SK-N-MC (cell line): ENCODE results near the gene TIMP2.
A peak's percentile ranks its signal among the peaks of the same experiment; 100 is the strongest.

Experiments used
- DNase-seq: peaks from one replicate; pipeline ENCODE4 v3.0.0-alpha.2; 2011; ENCODE audit warnings: low read depth, low spot score
- H3K27ac ChIP-seq: fragments of 200-600 bp; sonication (generic); 2 replicates; pipeline ENCODE4 v1.5.1; 2016; ENCODE audit warnings: mixed run types
- H3K36me3 ChIP-seq: fragments of 200-600 bp; sonication (generic); 2 replicates; pipeline ENCODE4 v1.6.1; 2017; ENCODE audit warnings: antibody characterized with exemption, low read length, mixed read lengths; ENCODE audit not compliant: insufficient read depth
- H3K4me3 ChIP-seq: fragments of 200-600 bp; sonication (generic); 2 replicates; pipeline ENCODE4 v1.5.1; 2016
- H3K9ac ChIP-seq: fragments of 200-600 bp; sonication (generic); 2 replicates; pipeline ENCODE4 v1.8.0; 2017; ENCODE audit warnings: mixed run types, mixed read lengths; ENCODE audit not compliant: insufficient read length
- H3K9me3 ChIP-seq: fragments of 200-600 bp; sonication (generic); 2 replicates; pipeline ENCODE4 v1.6.1; 2017; ENCODE audit warnings: low read depth, mild to moderate bottlenecking, antibody characterized with exemption, low read length, moderate library complexity, mixed read lengths
- EZH2 ChIP-seq: fragments of 200-600 bp; sonication (generic); IDR thresholded peaks from one replicate; pipeline ENCODE4 v1.6.1; 2017; ENCODE audit warnings: antibody characterized with exemption
- FOXP2 ChIP-seq: optimal IDR thresholded peaks from 2 replicates; pipeline ENCODE3; 2011; ENCODE audit warnings: mild to moderate bottlenecking, moderate library complexity; ENCODE audit not compliant: insufficient read depth; ENCODE audit errors: extremely low read length, control extremely low read depth
- POLR2AphosphoS5 ChIP-seq: IDR thresholded peaks from 2 replicates; pipeline ENCODE4 v1.6.1; 2012; ENCODE audit warnings: mild to moderate bottlenecking, low read depth, low read length, borderline replicate concordance

The TIMP2 gene

GRCh38 chr17:78820841-78821240 lies 104.3 kb downstream of the TIMP2 start:
- DNase-seq, result no peak
- no peaks in the 10 kb centered on the region for H3K9me3 ChIP-seq
- H3K27ac ChIP-seq, result peak overlapping the region; percentile 40; the same call in 1 of the 2 replicates
- H3K9ac ChIP-seq, result no peak overlapping the region
- TF ChIP-seq FOXP2, result no peak
- TF ChIP-seq EZH2, result no peak
- TF ChIP-seq POLR2AphosphoS5, result no peak
- H3K36me3 ChIP-seq, result peaks cover 83% of the 10 kb centered on the region
- no peak overlapping the region for H3K4me3 ChIP-seq

DNA sequence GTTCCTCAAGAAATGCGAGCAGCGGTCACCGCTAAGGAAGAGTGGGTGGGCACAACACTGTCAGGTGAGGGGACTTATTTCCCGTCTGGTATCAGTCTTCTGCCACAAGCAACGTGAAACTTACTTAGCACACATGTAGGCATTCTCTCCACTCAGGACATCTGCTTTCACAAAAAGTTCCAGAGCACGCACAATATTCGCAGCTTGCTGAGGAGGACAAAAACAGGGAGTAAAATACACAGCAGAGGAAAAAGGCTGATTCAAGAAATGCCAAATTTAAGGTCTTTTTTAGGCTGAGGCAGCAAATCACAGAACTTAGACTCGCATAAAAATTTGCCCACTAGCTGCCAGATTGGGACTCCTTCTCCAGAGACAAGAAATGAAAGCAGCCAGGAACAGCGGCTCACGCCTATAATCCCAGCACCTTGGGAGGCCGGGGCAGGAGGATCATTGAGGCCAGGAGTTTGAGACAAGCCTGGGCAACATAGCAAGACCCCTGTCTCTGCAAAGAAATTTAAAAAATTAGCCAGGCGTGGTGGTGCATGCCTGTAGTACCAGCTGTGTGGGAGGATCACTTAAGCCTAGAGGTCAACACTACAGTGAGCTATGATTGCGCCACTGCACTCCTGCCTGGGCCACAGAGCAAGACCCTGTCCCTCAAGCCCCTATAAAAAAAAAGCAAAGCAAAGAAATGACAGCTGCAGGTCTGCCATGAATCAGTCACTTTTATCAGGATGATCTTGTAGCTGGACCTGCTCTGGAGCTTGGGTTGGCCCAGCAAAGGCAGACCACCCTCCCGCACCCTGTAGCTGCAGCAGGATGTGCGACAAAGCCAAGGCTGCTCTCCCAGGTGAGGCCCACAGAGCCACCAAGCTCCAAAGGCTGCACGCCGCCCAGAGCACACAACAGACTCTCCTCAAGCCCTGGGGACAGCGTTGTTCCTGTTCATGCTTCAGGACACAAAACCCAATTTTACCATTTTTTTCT lies 105.1 kb downstream of the TIMP2 start:
- H3K27ac ChIP-seq, result peak overlapping the region; percentile 89
- TF ChIP-seq FOXP2 (no peak), POLR2AphosphoS5 (no peak), EZH2 (no peak)
- no peaks in the 10 kb centered on the region for H3K9me3 ChIP-seq
- H3K36me3 ChIP-seq, result peaks cover 87% of the 10 kb centered on the region
- no peak overlapping the region for H3K4me3 ChIP-seq
- H3K9ac ChIP-seq, result no peak overlapping the region
- DNase-seq, result no peak

DNA sequence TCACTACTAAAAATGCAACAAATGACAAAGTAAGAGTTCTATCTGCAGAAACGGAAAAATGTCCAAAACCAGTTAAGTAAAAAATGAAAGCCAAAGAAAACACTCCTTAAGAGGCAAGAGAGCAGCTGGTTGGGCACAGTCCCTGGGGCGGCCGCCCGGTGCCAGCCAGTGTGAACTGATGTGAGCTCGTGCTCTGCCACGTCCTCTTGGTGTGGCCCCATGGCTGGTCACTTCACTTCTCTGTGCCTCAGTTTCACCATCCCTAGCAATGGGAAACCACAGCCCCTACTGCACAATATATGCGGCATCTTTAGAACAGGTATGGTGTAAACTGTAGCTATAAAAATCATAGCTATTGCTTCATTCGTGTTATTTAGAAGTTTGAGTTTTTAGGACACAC lies 105.8 kb downstream of the TIMP2 start:
- Histone ChIP-seq H3K9ac (no peak overlapping the region), H3K4me3 (peak overlapping the region; percentile 61), H3K9me3 (no peaks in the 10 kb centered on the region), H3K36me3 (peaks cover 85% of the 10 kb centered on the region), H3K27ac (peak overlapping the region; percentile 89)
- TF ChIP-seq EZH2 (no peak), FOXP2 (no peak), POLR2AphosphoS5 (no peak)
- DNase-seq, result no peak

DNA sequence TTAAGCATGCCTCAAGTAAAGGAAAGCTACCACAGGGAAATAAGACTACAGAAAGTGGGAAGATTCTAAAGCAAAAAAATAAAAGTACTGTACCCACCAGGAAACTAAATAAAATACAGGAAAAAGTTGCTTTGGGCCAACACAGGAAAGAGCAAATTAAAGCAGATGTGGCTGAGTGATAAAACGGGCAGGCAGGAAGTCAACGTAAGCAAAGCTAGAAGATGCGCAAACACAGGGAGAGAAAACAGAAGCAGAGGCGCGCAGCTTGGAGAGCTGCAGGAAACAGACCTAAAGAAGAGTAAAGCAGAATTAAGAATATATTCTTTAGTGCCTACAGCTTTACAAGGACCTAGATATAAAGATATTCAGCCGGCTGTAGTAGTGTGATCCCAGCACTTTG lies 106.3 kb downstream of the TIMP2 start:
- H3K27ac ChIP-seq, result peak overlapping the region; percentile 89

DNA sequence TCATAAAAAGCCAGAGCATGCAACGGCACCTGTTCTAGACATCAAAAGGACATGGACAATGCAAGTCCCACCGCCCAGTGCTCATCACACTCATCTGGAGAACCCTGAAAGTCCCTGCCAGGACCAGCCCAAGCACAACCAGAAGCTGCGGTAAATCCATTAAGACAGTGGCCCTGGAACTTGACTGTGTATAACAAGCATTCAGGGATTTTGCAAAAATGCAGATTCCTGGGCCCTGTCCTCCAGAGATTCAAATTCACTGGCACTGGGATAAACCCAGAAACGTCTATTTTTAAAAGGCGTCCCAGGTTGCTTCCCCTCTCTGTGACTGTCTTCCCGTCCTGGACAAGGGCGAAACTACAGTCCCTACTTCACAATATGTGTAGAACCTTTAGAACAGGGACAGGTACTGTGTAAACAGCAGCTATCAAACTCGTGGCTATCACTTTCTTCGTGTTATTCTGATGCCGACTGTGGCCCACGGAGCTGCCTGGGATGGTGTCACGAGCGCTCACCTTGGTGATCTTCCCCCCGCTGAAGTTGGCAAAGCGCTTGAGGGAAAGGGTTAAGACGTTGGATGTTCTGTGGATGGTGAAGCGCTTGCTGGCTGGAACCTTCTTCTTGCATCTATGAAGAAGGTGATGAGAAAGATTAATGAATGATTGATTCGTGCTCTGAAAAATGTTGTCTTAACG lies 106.9 kb downstream of the TIMP2 start:
- peak overlapping the region; percentile 61 for H3K4me3 ChIP-seq
- peaks cover 85% of the 10 kb centered on the region for H3K36me3 ChIP-seq
- no peak for DNase-seq
- TF ChIP-seq FOXP2, result no peak
- no peak for TF ChIP-seq POLR2AphosphoS5
- H3K9me3 ChIP-seq, result no peaks in the 10 kb centered on the region
- peak overlapping the region; percentile 11 for H3K9ac ChIP-seq
- H3K27ac ChIP-seq, result peak overlapping the region; percentile 89

More for the DNA sequence above, 106.3 kb downstream of the TIMP2 start:
- peak; percentile 93 for DNase-seq
- Histone ChIP-seq H3K9ac (peak overlapping the region; percentile 11), H3K9me3 (no peaks in the 10 kb centered on the region), H3K4me3 (peak overlapping the region; percentile 61), H3K36me3 (peaks cover 85% of the 10 kb centered on the region)
- TF ChIP-seq POLR2AphosphoS5, result no peak
- TF ChIP-seq FOXP2, result peak; percentile 30
- no peak for TF ChIP-seq EZH2

DNA sequence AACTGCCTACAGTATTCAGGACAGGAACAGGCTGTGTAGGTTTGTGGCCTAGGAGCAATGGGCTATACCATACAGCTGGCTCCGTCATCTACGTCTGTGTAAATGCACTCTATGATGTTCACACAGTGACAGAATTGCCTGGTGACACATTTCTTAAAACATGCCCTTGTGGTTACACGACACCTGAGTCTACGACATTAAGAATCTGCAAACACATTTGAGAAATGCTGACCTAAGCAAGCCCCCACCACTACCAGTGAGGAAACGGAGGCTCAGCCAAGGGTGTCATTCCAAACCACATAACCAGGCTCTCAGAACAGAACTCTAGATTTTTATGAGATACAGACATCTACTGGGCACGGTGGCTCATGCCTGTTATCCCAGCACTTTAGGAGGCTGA lies 108.1 kb downstream of the TIMP2 start:
- Histone ChIP-seq H3K36me3 (peaks cover 88% of the 10 kb centered on the region), H3K9me3 (no peaks in the 10 kb centered on the region), H3K27ac (no peak overlapping the region), H3K4me3 (no peak overlapping the region), H3K9ac (no peak overlapping the region)
- DNase-seq, result no peak
- TF ChIP-seq POLR2AphosphoS5, result no peak
- no peak for TF ChIP-seq EZH2
- no peak for TF ChIP-seq FOXP2

GRCh38 chr17:78815696-78816095 lies 109.5 kb downstream of the TIMP2 start:
- DNase-seq, result no peak
- H3K36me3 ChIP-seq, result peaks cover 90% of the 10 kb centered on the region
- TF ChIP-seq FOXP2, result no peak
- no peak for TF ChIP-seq EZH2
- no peak for TF ChIP-seq POLR2AphosphoS5
- no peak overlapping the region for H3K4me3 ChIP-seq
- no peak overlapping the region for H3K9ac ChIP-seq
- no peaks in the 10 kb centered on the region for H3K9me3 ChIP-seq
- H3K27ac ChIP-seq, result no peak overlapping the region

DNA sequence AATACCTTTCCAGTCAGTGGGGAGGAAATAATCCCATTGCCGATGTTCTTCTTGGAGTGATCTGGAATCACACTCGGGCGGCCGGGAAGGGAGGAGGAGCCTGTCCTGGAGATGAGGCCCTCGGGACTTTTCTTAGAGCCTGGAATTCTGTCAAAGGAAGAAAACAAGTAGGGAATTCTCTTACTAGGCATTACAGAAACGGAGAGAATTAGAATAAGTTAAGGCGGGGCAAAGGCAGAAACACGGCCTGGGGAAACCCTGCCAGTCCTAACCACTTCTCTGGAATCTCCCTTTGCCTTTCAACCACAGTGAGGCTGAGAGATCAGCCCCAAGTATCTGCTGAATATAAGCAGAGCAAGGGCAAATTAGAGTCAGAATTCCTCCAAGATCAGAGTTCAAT lies 112.3 kb downstream of the TIMP2 start:
- no peak overlapping the region for H3K4me3 ChIP-seq
- H3K9me3 ChIP-seq, result no peaks in the 10 kb centered on the region
- DNase-seq, result no peak
- H3K9ac ChIP-seq, result no peak overlapping the region
- TF ChIP-seq FOXP2 (no peak), POLR2AphosphoS5 (no peak), EZH2 (no peak)
- H3K27ac ChIP-seq, result peak overlapping the region; percentile 34; the same call in 1 of the 2 replicates
- peaks cover 89% of the 10 kb centered on the region for H3K36me3 ChIP-seq
